OCI-LY1 (cell line): ENCODE results near the gene SYNDIG1.

Experiments
- CTCF ChIP-seq: fragments of 200-600 bp; sonication (generic), shearing (Covaris generic); IDR thresholded peaks from 2 replicates; pipeline ENCODE4 v1.5.1; 2017; ENCODE audit warnings: mild to moderate bottlenecking, antibody characterized with exemption, low read length, moderate library complexity, mixed read lengths
- EZH2 ChIP-seq: fragments of 200-600 bp; sonication (generic), shearing (Covaris generic); IDR thresholded peaks from 2 replicates; pipeline ENCODE4 v1.8.0; 2017; ENCODE audit warnings: borderline replicate concordance, mixed run types, mild to moderate bottlenecking, antibody characterized with exemption, low read length, moderate library complexity, mixed read lengths

DNA sequence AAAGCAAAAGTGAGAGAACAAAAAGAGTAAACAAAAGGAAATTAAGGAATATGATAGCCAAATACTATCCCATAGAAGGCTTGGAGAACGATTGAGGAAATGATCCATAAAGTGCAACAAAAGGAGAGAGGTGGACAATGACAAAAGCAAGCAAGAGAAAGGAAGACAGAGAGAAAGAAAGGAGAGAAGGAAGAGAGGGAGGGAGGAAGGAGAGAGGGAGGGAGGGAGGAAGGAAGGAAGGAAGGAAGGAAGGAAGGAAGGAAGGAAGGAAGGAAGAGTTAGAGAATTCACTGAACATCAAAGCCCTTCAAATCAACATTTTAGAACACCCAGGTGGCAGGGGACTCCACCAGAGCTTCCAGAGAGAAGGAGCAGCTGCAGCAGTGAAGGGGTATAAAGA lies 185.0 kb downstream of the SYNDIG1 start:
- TF ChIP-seq CTCF (no peak), EZH2 (no peak)
